GM06990 (cell line): ENCODE data around the gene DNAAF5.

Experiments
- DNase-seq: peaks from one replicate; pipeline ENCODE4 v3.0.0-alpha.2; 2011; ENCODE audit not compliant: insufficient read length; ENCODE audit errors: extremely low read depth
- H3K27me3 ChIP-seq: replicated peaks from 2 replicates; pipeline ENCODE4 v1.6.0; 2011; ENCODE audit warnings: low read length; ENCODE audit not compliant: control insufficient read depth, insufficient read depth
- H3K36me3 ChIP-seq: 2 replicates; pipeline ENCODE4 v1.5.1; 2011; ENCODE audit warnings: low read length; ENCODE audit not compliant: control insufficient read depth, insufficient read depth
- H3K4me3 ChIP-seq: replicated peaks from 2 replicates; pipeline ENCODE4 v1.5.1; 2011; ENCODE audit warnings: low read depth, mild to moderate bottlenecking, control low read depth, low read length
- TF ChIP-seq, protein P1 (sequence below): IDR thresholded peaks from 2 replicates; pipeline ENCODE4 v1.5.1; 2011; ENCODE audit warnings: low read length, control low read depth, mild to moderate bottlenecking, inconsistent platforms; ENCODE audit not compliant: insufficient read depth, poor library complexity, severe bottlenecking

Gene DNAAF5

DNA sequence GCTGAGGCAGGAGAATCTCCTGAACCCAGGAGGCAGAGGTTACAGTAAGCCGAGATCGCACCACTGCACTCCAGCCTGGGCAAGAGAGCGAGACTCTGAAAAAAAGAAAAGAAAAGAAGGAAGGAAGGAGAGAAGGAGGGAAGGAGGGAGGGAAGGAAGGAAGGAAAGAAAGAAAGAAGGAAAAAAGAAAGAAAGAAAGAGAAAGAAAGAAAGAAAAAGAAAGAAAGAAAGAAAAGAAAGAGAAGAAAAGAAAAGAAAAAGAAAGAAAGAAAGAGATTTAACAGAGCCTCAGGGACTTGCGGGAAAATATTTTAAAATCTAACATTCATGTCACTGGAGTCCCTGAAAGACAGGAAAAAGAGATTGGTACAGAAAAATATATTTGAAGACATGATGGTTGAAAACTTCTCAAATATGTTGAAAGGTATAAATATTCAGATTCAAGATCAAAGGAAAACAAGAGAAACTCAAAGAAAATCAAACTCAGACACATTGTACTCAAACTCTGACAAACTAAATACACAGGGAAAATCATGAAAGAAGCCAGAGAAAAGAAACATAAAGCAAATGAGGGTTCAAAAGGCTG, 25.3 kb upstream of the DNAAF5 start:
- TF ChIP-seq, protein P1, sequence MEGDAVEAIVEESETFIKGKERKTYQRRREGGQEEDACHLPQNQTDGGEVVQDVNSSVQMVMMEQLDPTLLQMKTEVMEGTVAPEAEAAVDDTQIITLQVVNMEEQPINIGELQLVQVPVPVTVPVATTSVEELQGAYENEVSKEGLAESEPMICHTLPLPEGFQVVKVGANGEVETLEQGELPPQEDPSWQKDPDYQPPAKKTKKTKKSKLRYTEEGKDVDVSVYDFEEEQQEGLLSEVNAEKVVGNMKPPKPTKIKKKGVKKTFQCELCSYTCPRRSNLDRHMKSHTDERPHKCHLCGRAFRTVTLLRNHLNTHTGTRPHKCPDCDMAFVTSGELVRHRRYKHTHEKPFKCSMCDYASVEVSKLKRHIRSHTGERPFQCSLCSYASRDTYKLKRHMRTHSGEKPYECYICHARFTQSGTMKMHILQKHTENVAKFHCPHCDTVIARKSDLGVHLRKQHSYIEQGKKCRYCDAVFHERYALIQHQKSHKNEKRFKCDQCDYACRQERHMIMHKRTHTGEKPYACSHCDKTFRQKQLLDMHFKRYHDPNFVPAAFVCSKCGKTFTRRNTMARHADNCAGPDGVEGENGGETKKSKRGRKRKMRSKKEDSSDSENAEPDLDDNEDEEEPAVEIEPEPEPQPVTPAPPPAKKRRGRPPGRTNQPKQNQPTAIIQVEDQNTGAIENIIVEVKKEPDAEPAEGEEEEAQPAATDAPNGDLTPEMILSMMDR = no peak
- H3K36me3 ChIP-seq = peaks cover 10% of the 10 kb centered on the region

DNA sequence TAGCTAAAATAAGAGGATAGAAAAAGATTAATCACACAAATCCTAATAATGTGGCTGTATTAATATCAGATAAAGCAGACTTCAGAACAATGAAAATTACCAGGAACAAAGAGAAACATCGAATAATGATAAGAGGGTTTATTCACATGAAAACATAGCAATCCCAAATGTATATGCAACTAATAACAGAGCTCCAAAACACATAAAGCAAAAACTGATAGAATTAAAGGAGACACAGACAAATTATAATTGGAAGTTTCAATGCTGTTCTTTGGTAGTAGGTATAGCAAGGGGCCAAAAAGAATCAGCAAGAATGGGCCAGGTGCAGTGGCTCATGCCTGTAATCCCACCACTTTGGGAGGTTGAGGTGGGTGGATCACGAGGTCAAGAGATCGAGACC, 23.4 kb upstream of the DNAAF5 start:
- peaks cover 8% of the 10 kb centered on the region for H3K36me3 ChIP-seq
- no peaks in the 10 kb centered on the region for H3K27me3 ChIP-seq
- no peak for DNase-seq
- TF ChIP-seq, protein P1 = no peak
- no peak overlapping the region for H3K4me3 ChIP-seq

More for the DNA sequence above, 25.3 kb upstream of the DNAAF5 start:
- H3K4me3 ChIP-seq = no peak overlapping the region
- DNase-seq = no peak
- no peaks in the 10 kb centered on the region for H3K27me3 ChIP-seq

DNA sequence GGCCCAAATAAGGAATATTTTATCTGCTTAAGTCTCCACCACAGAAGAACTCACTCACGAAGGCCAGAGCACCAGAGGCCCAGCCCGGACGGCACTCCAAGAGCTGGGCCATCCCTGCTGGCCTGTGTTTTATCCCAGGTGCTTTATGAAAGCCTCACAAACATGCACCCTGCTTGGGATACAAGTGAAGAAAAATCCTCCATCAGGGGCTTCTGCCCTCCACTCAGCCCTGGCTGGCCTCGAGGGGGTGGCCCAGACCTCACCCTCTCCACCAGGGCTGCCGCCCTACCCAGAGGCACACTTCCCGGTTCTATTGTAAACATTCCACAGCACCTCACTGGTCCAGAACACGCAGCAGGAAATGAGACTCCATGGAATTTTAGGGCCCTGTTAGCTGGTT, 19.8 kb upstream of the DNAAF5 start:
- TF ChIP-seq, protein P1 = no peak
- H3K27me3 ChIP-seq = no peaks in the 10 kb centered on the region
- DNase-seq = no peak
- H3K4me3 ChIP-seq = no peak overlapping the region
- peaks cover 1% of the 10 kb centered on the region; the same call in 1 of the 2 replicates for H3K36me3 ChIP-seq

DNA sequence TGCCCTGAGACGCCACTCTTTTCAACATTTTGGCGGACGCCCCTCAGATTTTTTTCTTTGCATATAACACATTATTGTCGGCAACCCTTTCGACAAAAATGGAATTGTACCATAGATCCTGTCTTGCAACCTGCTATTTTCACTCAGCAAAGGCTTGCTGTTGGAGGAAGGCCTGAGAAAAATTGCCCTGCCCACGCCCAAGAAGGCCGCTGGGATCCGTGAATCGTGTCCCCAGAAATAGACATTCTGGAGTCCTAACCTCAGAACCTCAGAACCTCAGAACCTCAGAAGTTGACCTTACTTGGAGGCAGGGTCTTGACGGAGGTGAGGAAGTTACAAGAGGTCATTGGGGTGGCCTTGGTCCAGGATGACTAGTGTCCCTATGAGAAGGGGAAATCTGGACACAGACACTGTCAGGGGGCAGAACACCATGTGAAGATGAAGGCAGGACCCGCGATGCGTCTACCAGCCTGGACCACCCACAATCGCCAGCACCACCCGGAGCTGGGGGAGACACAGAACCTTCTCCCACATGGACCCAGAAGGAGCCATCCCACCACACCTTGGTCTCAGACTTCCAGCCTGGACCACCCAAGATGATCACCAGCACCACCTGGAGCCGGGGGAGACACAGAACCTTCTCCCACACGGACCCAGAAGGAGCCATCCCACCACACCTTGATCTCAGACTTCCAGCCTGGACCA, 19.1 kb upstream of the DNAAF5 start:
- no peaks in the 10 kb centered on the region for H3K27me3 ChIP-seq
- peaks cover 1% of the 10 kb centered on the region; the same call in 1 of the 2 replicates for H3K36me3 ChIP-seq
- TF ChIP-seq, protein P1 = no peak
- no peak overlapping the region for H3K4me3 ChIP-seq
- no peak for DNase-seq

DNA sequence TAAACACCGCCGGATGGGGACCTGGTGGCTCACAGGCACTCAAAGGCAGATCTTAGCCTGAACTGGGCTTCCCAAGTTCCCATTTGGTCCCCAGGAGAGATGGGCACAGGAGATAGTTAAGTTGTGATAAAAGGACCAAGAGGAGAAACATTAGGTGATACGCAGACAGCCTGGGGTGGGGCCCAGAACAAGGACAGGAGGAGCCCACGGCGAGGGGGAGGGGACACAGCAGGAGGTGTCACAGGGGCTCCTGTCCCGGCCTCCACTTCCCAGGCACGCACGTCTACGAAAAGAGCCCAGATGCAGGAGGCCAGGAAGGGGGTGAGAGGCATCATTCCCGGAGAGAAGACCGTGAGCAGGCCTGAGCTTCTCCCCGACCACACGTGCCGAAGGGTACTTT, 16.3 kb upstream of the DNAAF5 start:
- no peak overlapping the region for H3K4me3 ChIP-seq
- DNase-seq = no peak
- no peaks in the 10 kb centered on the region for H3K27me3 ChIP-seq
- peaks cover 2% of the 10 kb centered on the region for H3K36me3 ChIP-seq
- TF ChIP-seq, protein P1 = no peak
